Mucosa of gallbladder (tissue), 1 donor: Measurements from ENCODE around the gene TNFSF8. TPM values are rescaled to one million over a fixed set of nuclear protein-coding genes. Genes with fewer than 3 reads are reported as not detected.

ENCODE experiments used
- DNase-seq: peaks from one replicate; pipeline ENCODE4 v3.0.0-alpha.2; 2020; ENCODE audit warnings: low spot score
- total RNA-seq: library from RNA; stranded (reverse); gene quantifications from one replicate; pipeline ENCODE4 v1.2.1, GENCODE V29; 2021
- donor health status: DM: no; HTN: no; CAD: no.

TNFSF8 gene
- total RNA-seq, 1 donor from 2014 or later, result 2.8 TPM

DNA sequence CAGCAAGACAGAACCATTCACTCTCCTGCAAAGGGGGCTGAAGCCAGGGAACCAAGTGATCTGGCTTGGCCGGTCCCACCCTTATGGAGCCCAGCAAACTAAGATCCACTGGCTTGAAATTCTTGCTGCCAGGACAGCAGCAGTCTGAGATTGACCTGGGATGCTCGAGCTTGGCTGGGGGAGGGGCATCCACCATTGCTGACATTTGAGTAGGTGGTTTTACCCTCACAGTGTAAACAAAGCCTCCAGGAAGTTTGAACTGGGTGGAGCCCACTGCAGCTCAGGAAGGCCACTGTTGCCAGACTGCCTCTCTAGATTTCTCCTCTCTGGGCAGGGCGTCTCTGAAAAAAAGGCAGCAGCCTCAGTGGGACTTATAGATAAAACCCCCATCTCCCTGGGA lies 60.5 kb downstream of the TNFSF8 start:
- no peak for DNase-seq

DNA sequence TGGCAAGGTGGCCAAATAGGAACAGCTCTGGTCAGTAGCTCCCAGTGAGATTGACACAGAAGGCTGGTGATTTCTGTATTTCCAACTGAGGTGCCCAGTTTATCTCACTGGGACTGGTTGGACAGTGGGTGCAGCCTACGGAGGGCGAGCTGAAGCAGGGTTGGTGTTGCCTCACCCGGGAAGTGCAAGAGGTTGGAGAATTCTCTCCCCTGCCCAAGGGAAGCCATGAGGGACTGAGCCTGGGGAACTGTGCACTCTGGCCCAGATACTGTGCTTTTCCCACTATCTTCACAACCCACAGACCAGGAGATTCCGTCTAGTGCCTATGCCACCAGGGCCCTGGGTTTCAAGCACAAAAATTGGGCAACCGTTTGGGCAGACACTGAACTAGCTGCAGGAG lies 61.0 kb downstream of the TNFSF8 start:
- DNase-seq, result no peak

DNA sequence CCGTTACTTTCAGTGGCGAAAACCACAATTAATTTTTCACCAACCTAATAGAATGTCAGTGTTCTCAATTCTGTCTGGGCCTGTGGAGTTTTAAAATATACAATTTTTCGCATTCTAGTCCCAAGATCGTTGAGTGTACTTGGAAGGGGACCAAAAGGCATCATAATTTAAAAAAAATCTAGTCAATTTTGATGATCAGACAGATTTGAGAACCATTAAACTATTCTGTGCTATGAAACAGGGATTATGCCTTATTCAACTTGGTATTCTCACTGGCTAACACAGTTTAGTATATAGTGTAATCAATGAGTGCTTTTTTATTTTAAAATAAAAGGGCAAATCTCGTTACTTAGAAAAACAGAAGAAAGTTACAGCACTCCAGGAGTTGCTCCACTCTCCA lies 63.1 kb downstream of the TNFSF8 start:
- DNase-seq, result no peak

DNA sequence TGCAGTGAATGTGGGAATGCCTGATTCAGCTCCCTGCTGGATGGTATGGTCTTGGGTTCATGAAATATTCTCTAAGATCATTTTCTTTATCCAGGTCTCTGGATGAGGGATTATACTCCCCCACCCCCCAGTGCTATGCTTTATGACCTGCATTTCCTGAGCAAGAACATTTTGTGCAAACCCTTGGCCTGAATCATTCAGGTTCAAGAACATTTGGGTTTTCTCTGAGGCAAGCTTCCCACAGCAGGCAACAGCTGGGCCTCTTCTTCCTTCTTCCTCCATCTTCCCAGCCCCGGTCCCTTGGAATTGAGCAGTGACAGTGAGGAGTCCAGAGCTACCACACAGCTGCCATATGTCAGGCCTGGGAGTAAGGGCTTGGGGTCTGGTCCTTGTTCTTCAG lies 65.9 kb downstream of the TNFSF8 start:
- DNase-seq, result no peak

DNA sequence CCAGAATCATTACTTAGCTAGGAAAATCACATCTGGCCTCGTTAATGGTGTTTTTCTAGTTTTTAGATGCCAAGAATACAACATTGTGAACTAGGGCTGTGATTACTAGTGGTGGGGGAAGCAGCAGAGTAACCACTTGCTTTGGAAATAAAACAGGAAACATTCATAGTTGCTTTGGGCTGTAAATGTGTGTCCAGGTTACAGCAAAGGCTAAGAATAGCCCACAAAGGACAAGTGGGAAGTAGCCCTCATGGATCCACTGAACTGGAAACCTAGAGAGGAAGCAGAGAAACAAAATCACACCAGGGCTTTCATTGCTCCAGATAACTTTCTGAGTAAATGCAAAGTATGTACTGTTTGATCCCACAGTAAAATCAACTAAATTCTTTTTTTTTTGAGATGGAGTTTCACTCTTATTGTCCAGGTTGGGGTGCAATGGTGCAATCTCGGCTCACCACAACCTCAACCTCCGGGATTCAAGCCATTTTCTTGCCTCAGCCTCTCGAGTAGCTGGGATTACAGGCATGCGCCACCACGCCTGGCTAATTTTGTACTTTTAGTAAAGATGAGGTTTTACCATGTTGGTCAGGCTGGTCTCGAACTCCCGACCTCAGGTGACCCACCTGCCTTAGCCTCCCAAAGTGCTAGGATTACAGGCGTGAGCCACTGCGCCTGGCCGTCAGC lies 68.3 kb downstream of the TNFSF8 start:
- no peak for DNase-seq

DNA sequence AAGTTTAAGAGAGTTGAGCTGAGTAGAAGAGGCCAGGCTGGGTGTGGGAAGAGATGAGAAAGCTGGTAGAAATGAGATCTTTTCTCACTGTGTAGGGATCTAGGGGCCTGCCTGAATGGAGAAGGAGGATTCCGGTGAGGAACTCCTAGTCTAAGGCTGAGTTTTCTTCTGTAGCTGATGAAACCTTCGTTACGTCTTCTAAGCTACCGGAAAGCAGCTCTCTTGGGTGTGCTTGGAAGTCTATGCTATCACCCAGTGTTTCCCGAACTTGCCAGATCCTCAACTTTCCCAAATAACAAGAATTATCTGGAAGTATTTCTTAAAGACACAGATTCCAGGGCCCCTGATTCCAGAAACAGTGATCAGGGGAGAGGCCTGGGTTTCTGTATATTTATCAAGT lies 69.1 kb downstream of the TNFSF8 start:
- DNase-seq, result no peak

DNA sequence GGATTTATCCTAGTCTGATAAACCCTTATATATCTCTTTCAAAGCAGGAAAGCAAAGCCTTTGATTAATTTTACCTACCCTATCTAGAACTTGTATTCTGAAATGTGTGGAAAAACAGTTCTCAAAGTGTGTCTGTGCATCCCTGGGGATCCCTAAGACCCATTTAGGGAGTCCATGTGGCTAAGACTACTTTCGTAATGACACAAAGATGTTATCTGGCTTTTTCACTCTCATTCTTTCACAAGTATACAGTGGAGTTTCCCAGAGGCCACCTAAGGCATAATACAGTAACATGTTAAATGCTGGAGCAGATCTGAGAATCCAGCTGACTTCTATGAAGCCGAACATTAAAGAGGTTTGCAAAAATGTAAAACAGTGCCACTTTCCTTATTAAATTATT lies 70.2 kb downstream of the TNFSF8 start:
- DNase-seq, result no peak

DNA sequence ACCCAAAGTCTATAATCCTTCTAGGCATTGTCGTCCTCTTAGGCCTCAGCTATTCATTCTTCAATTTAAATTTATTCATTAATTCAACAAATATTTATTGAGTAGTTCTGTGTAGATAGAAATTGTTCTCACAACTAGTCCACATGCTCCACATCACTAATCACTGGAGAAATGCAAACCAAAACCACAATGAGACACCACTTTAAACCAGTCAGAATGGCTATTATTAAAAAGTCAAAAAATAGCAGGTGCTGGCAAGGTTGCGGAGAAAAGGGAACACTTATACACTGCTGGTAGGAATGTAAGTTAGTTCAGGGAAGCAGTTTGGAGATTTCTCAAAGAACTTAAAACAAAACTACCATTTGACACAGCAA lies 73.5 kb downstream of the TNFSF8 start:
- DNase-seq, result no peak

DNA sequence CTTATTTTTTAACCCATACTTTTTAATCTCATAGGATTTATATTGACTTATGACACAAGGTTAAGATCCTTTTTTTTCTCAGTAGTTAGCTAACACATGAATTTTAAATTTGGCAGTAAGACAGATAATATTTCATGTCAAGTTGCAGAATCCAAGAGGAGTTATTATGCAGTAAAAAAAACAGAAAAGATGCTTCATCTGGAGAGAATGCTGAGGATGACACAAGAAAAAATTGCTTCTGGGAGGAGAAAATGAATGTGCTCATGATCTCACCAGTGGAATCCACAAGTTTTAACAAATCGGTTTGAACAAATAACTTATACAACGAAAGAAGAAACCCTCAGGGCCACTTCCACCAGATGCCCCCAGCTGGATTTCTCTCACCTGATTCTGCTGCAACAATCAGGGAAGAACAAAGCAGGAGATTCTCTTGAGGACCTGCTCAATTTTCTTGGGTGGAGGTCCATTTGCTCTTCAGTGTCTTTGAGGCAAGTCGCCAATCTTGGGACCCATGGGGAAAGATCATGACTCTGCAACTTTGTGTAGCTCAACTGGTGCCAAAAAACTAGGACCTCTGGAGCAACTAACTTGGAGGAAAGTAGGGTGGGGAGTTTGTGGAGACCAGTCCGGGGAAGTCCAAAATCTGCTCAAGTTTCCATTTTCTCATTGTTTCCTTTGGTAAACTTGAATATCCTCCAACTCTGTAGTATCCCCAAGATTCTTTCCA lies 74.0 kb downstream of the TNFSF8 start:
- DNase-seq, result no peak

DNA sequence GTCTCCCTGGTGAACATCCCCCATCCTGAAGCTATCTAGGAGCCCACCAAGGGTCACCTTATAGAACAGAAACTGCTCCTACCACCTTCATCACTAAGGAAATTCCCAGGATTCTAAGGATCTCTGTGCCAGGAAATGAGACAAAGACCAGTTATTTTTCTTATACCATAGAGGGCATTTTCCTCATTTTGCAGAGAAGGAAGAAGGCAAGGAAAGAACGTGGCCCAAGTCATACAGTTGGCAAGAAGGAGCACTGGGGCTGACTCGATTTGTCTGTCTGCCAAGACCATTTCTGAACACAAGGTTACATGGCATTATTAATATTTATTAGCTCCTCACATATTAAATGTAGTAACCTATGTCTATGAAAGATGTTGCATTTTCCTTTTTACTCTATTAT lies 74.9 kb downstream of the TNFSF8 start:
- no peak for DNase-seq

DNA sequence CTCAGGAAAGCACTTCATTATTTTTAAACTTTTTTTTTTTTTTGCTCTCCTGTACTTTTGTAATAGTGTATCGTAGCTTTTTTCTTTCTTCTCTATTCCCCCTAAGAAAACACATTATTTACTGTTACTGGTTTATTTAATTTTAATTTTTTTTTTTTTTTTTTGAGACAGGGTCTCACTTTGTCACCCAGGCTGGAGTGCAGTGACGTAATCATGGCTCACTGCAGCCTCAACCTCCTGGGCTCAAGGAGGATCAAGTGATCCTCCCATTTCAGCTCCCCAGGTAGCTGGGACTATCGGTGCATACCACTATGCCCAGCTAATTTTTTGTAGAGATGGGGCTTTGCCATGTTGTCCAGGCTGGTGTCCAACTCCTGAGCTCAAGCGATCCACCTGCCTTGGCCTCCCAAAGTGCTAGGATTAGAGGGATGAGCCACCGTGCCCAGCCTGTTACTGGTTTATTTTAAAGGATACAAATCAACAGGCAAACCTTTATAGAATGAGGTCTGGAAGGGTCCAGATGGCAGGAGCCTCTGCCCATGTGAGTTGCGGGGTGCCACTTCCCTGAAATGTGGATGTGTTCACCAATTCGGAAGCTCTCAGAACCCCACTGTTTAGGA lies 75.5 kb downstream of the TNFSF8 start:
- no peak for DNase-seq

DNA sequence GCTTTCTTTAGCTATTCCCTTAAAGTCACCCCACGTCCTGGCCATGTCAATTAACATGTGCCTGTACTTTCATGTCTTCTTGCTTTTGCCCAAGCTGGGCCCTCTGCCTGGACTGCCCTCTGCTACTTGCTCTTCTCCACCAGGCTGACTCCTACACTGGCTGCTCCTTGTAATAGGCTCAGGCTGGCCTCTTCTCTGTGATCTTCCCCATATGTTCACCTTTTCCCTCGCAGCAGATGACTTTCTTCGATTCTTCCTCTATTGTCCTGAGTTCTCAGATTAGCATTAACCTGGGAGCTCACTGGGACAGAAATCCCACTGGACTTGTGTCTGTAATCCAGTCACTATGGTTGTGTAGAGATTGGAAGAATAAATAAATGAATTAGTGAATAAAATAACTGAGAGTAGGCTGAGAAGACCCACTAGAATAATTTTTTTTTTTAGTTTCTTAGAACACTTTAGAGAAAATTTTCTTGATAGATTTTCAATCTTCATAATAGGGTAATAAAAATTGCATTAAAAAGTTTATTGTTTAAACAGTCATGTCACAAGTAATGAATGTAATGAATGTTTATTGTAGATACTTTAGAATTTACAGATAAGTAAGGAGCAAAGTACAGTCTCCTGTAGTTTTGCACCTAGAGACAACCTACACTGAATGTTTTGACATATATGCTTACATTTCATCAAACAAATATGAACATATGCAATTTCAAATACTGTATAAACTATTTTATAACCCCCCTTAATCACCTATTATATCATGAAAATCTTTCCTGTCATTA lies 77.1 kb downstream of the TNFSF8 start:
- DNase-seq, result no peak

DNA sequence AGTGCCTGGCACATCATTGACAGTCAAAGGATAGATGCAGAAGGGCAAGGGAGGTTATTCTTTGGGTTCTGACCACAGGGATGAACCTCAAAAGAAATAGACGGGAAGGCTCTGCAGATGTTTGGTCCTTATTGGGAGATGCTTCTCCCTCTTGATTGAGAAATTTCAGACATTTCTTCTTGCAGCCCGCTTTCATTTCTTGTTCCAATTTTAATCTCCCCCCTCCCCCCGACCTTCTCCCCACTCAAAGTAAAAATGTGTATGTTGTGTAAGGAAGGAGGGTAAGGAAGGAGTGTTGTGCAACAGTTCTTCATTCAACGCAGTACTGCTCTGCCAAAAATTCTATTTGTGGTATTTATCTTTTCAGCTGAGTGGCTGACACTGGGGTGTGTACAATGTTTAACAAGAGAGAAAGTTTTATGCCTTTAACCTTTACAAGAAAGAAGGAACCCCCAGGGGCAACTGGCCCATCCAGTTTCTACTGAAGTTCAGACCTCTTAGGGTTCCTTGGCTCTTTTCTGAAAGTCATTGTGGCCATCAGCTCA lies 78.3 kb downstream of the TNFSF8 start:
- DNase-seq, result no peak

DNA sequence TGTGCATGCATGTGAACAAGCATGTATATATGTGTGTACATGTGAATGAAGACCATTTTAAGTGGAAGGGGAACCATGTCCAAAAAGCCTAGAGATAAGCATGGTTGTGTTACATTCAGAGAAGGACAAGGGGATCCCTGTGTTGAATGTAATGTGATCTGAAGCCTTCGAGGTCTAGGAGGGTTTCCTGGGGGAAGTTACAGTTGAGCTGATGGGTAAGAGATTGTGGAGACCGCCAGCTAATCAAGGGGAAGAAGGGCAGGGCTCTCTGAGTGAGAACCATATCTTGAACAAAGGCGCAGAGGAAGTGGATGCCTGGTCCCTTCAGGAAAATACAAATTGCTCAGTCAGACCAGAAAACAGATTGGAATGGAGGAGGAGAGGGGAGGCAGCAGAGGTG lies 79.1 kb downstream of the TNFSF8 start:
- DNase-seq, result no peak

Other genes with a start within 250 kb of the TNFSF8 start
- not detected for gene TEX48, start 248.4 kb downstream of the TNFSF8 start, total RNA-seq
- gene TNFSF15, start 124.6 kb downstream of the TNFSF8 start, total RNA-seq, result 2.2 TPM
- gene TNC, start 187.6 kb upstream of the TNFSF8 start, total RNA-seq, result 29.4 TPM